ENCODE measurements around the gene CCN6. TPM values are rescaled to one million over a fixed set of nuclear protein-coding genes. Genes with fewer than 3 reads are reported as not detected.
"Not testable (repeated sequence)": the region's sequence is repeated elsewhere in the genome, so short reads cannot be mapped to it uniquely, and the experiment has no call there.

The CCN6 gene
- total RNA-seq, 4 donors from 2014 or later, result not detected

- TF ChIP-seq CTCF (IDR thresholded peaks at IDR 0.05) (no peak), POLR2A (IDR thresholded peaks at IDR 0.05) (no peak)
- Histone ChIP-seq H3K27ac (no peak overlapping the region), H3K36me3 (no peaks in the 10 kb centered on the region), H3K9me3 (no peaks in the 10 kb centered on the region), H3K4me3 (no peak overlapping the region), H3K27me3 (no peaks in the 10 kb centered on the region), H3K4me1 (no peaks in the 10 kb centered on the region)
- intact Hi-C loops (cut with DNase I; ENCODE audit: low total_unique reads), result no loop called here
- no peak for DNase-seq
Measured at GRCh38 chr6:112096901-112097300, 43.0 kb downstream of the CCN6 start.

- no peak overlapping the region for H3K27ac ChIP-seq
- H3K4me3 ChIP-seq, result no peak overlapping the region
- no peaks in the 10 kb centered on the region for H3K4me1 ChIP-seq
- no peaks in the 10 kb centered on the region for H3K36me3 ChIP-seq
- no peaks in the 10 kb centered on the region for H3K27me3 ChIP-seq
- no peaks in the 10 kb centered on the region for H3K9me3 ChIP-seq
- intact Hi-C loops (cut with DNase I; ENCODE audit: low total_unique reads), result no loop called here
- no peak for TF ChIP-seq POLR2A (IDR thresholded peaks at IDR 0.05)
- TF ChIP-seq CTCF (IDR thresholded peaks at IDR 0.05), result no peak
- DNase-seq, result no peak
Measured at GRCh38 chr6:112100561-112100960, 46.7 kb downstream of the CCN6 start.

GRCh38 chr6:112106026-112106425, 52.1 kb downstream of the CCN6 start:
- H3K4me1 ChIP-seq; DNase-seq; H3K36me3 ChIP-seq; intact Hi-C loops (cut with DNase I; ENCODE audit: low total_unique reads); H3K9me3 ChIP-seq; H3K27me3 ChIP-seq; H3K27ac ChIP-seq; H3K4me3 ChIP-seq: not testable (repeated sequence)

GRCh38 chr6:112106562-112106961, 52.7 kb downstream of the CCN6 start:
- Histone ChIP-seq H3K36me3 (no peaks in the 10 kb centered on the region), H3K27me3 (no peaks in the 10 kb centered on the region), H3K4me3 (no peak overlapping the region), H3K4me1 (no peaks in the 10 kb centered on the region), H3K9me3 (no peaks in the 10 kb centered on the region), H3K27ac (no peak overlapping the region)
- intact Hi-C loops (cut with DNase I; ENCODE audit: low total_unique reads), result no loop called here
- no peak for DNase-seq
- no peak for TF ChIP-seq CTCF (IDR thresholded peaks at IDR 0.05)
- TF ChIP-seq POLR2A (IDR thresholded peaks at IDR 0.05), result no peak

GRCh38 chr6:112109262-112109661, 55.4 kb downstream of the CCN6 start:
- no peaks in the 10 kb centered on the region for H3K4me1 ChIP-seq
- no peaks in the 10 kb centered on the region for H3K36me3 ChIP-seq
- no peak for DNase-seq
- TF ChIP-seq POLR2A (IDR thresholded peaks at IDR 0.05) (no peak), CTCF (IDR thresholded peaks at IDR 0.05) (no peak)
- peak overlapping the region; percentile 4 to 38 for H3K27ac ChIP-seq
- intact Hi-C loops (cut with DNase I; ENCODE audit: low total_unique reads), result no loop called here
- H3K9me3 ChIP-seq, result no peaks in the 10 kb centered on the region
- H3K27me3 ChIP-seq, result no peaks in the 10 kb centered on the region
- H3K4me3 ChIP-seq, result no peak overlapping the region

- intact Hi-C loops (cut with DNase I; ENCODE audit: low total_unique reads), result no loop called here
- Histone ChIP-seq H3K27ac (no peak overlapping the region), H3K27me3 (no peaks in the 10 kb centered on the region), H3K36me3 (no peaks in the 10 kb centered on the region), H3K4me3 (no peak overlapping the region), H3K9me3 (no peaks in the 10 kb centered on the region), H3K4me1 (no peaks in the 10 kb centered on the region)
- TF ChIP-seq POLR2A (IDR thresholded peaks at IDR 0.05), result no peak
- no peak for TF ChIP-seq CTCF (IDR thresholded peaks at IDR 0.05)
- DNase-seq, result no peak
Measured at GRCh38 chr6:112113431-112113830, 59.5 kb downstream of the CCN6 start.
